ENCODE results near the gene LIN9. TPM values are rescaled to one million over a fixed set of nuclear protein-coding genes. Genes with fewer than 3 reads are reported as not detected.
A peak's percentile ranks its signal among the peaks of the same experiment; 100 is the strongest.

Gene LIN9
- total and polyA plus RNA-seq, 2 of the 13 experiments (the other 11 are each of a cell fraction or from before 2014, with no cell fraction given): 3.0 to 10.0 TPM

GRCh38 chr1:226308166-226308722 is 720 bp downstream of the LIN9 start (continued):
- TF ChIP-seq ZNF407 (CRISPR knock-in tag; IDR thresholded peaks at IDR 0.05; ENCODE audit: not compliant biosample characterization): no peak
- no peak for TF ChIP-seq SCMH1 (CRISPR knock-in tag; IDR thresholded peaks at IDR 0.05; ENCODE audit: borderline replicate concordance)
- TF ChIP-seq HDAC1 (CRISPR knock-in tag; IDR thresholded peaks at IDR 0.05): no peak
- TF ChIP-seq TEF (CRISPR knock-in tag; IDR thresholded peaks at IDR 0.05): 0 out of 2 replicates have a peak, but pooled peaks have one; percentile 35
- no peak for TF ChIP-seq RARA (CRISPR knock-in tag; IDR thresholded peaks at IDR 0.05)
- TF ChIP-seq NR2C2 (CRISPR knock-in tag; IDR thresholded peaks at IDR 0.05; ENCODE audit: borderline replicate concordance): peak; percentile 92
- TF ChIP-seq ZNF33A (CRISPR knock-in tag; IDR thresholded peaks at IDR 0.05; ENCODE audit: borderline replicate concordance): no peak
- TF ChIP-seq ZNF546 (CRISPR knock-in tag; conservative IDR thresholded peaks at IDR 0.05): no peak
- TF ChIP-seq PATZ1 (CRISPR knock-in tag; IDR thresholded peaks at IDR 0.05): peak; percentile 71
- 0 out of 2 replicates have a peak, but pooled peaks have one; percentile 61 for TF ChIP-seq ZFP91 (CRISPR knock-in tag; IDR thresholded peaks at IDR 0.05; ENCODE audit: borderline replicate concordance)
- TF ChIP-seq POLR2AphosphoS5 (IDR thresholded peaks at IDR 0.05; ENCODE audit: low read depth, low read length): no peak
- no peak for TF ChIP-seq PRDM15 (CRISPR knock-in tag; IDR thresholded peaks at IDR 0.05)
